GF-D8 (cell line): Measurements from ENCODE around the gene PALD1.
"Not testable (repeated sequence)": the region's sequence is repeated elsewhere in the genome, so short reads cannot be mapped to it uniquely, and the experiment has no call there.

Source experiments
- DNase-seq: peaks from one replicate; lab custom pipeline; 2025; lab: John Stamatoyannopoulos, UW

Gene PALD1

GRCh38 chr10:70575486-70575873, 96.9 kb downstream of the PALD1 start:
- peak; percentile 39 for DNase-seq

- peak; percentile 98 for DNase-seq
These were observed 97.6 kb downstream of the PALD1 start for GRCh38 chr10:70575874-70576802.

- DNase-seq = no peak
These were observed 98.4 kb downstream of the PALD1 start for GRCh38 chr10:70576803-70577517.

- peak; percentile 8 for DNase-seq
These were observed 99.9 kb downstream of the PALD1 start for GRCh38 chr10:70578371-70578947.

GRCh38 chr10:70579234-70580002, 100.9 kb downstream of the PALD1 start:
- no peak for DNase-seq

GRCh38 chr10:70581176-70581575, 102.6 kb downstream of the PALD1 start:
- not testable (repeated sequence) for DNase-seq

GRCh38 chr10:70582793-70583668, 104.5 kb downstream of the PALD1 start:
- no peak for DNase-seq

- DNase-seq = no peak
These were observed 105.1 kb downstream of the PALD1 start for GRCh38 chr10:70583669-70584037.

GRCh38 chr10:70584366-70584765, 105.8 kb downstream of the PALD1 start:
- no peak for DNase-seq

- DNase-seq = no peak
These were observed 106.5 kb downstream of the PALD1 start for GRCh38 chr10:70584909-70585544.

- DNase-seq = no peak
These were observed 107.1 kb downstream of the PALD1 start for GRCh38 chr10:70585578-70586169.

- no peak for DNase-seq
These were observed 107.9 kb downstream of the PALD1 start for GRCh38 chr10:70586348-70586930.

- no peak for DNase-seq
These were observed 108.6 kb downstream of the PALD1 start for GRCh38 chr10:70587045-70587658.

GRCh38 chr10:70588255-70588654, 109.7 kb downstream of the PALD1 start:
- DNase-seq = no peak

GRCh38 chr10:70588859-70589570, 110.4 kb downstream of the PALD1 start:
- DNase-seq = no peak

GRCh38 chr10:70589762-70590654, 111.4 kb downstream of the PALD1 start:
- no peak for DNase-seq

- DNase-seq = no peak
These were observed 112.3 kb downstream of the PALD1 start for GRCh38 chr10:70590655-70591416.
